Measurements from ENCODE around the gene SMCHD1. TPM values are rescaled to one million over a fixed set of nuclear protein-coding genes. Genes with fewer than 3 reads are reported as not detected.

SMCHD1 gene
- total RNA-seq, 1 donor from 2014 or later, result 29.7 TPM

- Mint-ChIP-seq H3K4me3 (ENCODE audit: unreplicated experiment) (no peak overlapping the region), H3K4me1 (ENCODE audit: low read depth, unreplicated experiment) (peaks cover 11% of the 10 kb centered on the region), H3K27ac (ENCODE audit: unreplicated experiment) (no peak overlapping the region), H3K9me3 (ENCODE audit: unreplicated experiment) (no peaks in the 10 kb centered on the region), H3K27me3 (ENCODE audit: low read depth, unreplicated experiment) (no peaks in the 10 kb centered on the region), H3K36me3 (ENCODE audit: low read depth, unreplicated experiment) (no peaks in the 10 kb centered on the region)
- no peak overlapping the region for H2AFZ ChIP-seq (ENCODE audit: low read depth, low read length)
- no peaks in the 10 kb centered on the region for H4K20me1 ChIP-seq (ENCODE audit: insufficient read depth, low read length)
- DNase-seq (ENCODE audit: low read depth) (peak; percentile 85), FAIRE-seq (peak; percentile 91)
- H3K36me3 ChIP-seq (ENCODE audit: insufficient read depth, low read length), result no peaks in the 10 kb centered on the region
- H3K9ac ChIP-seq (ENCODE audit: low read length), result no peak overlapping the region
- H3K4me1 ChIP-seq (ENCODE audit: insufficient read depth, low read length), result peaks cover 10% of the 10 kb centered on the region
- H3K27me3 ChIP-seq (ENCODE audit: insufficient read depth, low read length), result no peaks in the 10 kb centered on the region
- TF ChIP-seq CTCF (IDR thresholded peaks at IDR 0.05; ENCODE audit: insufficient read depth, low read depth, low read length) (no peak), EZH2 (IDR thresholded peaks at IDR 0.05; ENCODE audit: insufficient read depth, low read length) (no peak)
- no peaks in the 10 kb centered on the region for H3K9me3 ChIP-seq (ENCODE audit: insufficient read depth, low read depth, low read length)
- no peak overlapping the region for H3K4me3 ChIP-seq (ENCODE audit: insufficient read depth, low read depth, low read length)
- H3K4me2 ChIP-seq (ENCODE audit: low read length), result peak overlapping the region; percentile 33
- no peaks in the 10 kb centered on the region for H3K79me2 ChIP-seq (ENCODE audit: insufficient read depth, low read length)
- H3K27ac ChIP-seq (ENCODE audit: low read depth, low read length), result no peak overlapping the region
Measured at GRCh38 chr18:2618009-2618408, 37.5 kb upstream of the SMCHD1 start.

GRCh38 chr18:2625217-2625616 lies 30.3 kb upstream of the SMCHD1 start:
- DNase-seq (ENCODE audit: low read depth) (no peak), FAIRE-seq (no peak)
- Histone ChIP-seq H3K9ac (ENCODE audit: low read length) (no peak overlapping the region), H3K9me3 (ENCODE audit: insufficient read depth, low read depth, low read length) (no peaks in the 10 kb centered on the region), H3K27me3 (ENCODE audit: insufficient read depth, low read length) (no peaks in the 10 kb centered on the region), H2AFZ (ENCODE audit: low read depth, low read length) (no peak overlapping the region), H3K36me3 (ENCODE audit: insufficient read depth, low read length) (no peaks in the 10 kb centered on the region), H3K4me1 (ENCODE audit: insufficient read depth, low read length) (no peaks in the 10 kb centered on the region), H3K4me3 (ENCODE audit: insufficient read depth, low read depth, low read length) (no peak overlapping the region), H3K27ac (ENCODE audit: low read depth, low read length) (no peak overlapping the region), H4K20me1 (ENCODE audit: insufficient read depth, low read length) (no peaks in the 10 kb centered on the region), H3K4me2 (ENCODE audit: low read length) (no peak overlapping the region), H3K79me2 (ENCODE audit: insufficient read depth, low read length) (no peaks in the 10 kb centered on the region)
- Mint-ChIP-seq H3K27ac (ENCODE audit: unreplicated experiment) (no peak overlapping the region), H3K4me3 (ENCODE audit: unreplicated experiment) (no peak overlapping the region), H3K27me3 (ENCODE audit: low read depth, unreplicated experiment) (no peaks in the 10 kb centered on the region), H3K9me3 (ENCODE audit: unreplicated experiment) (no peaks in the 10 kb centered on the region), H3K4me1 (ENCODE audit: low read depth, unreplicated experiment) (no peaks in the 10 kb centered on the region), H3K36me3 (ENCODE audit: low read depth, unreplicated experiment) (no peaks in the 10 kb centered on the region)
- TF ChIP-seq EZH2 (IDR thresholded peaks at IDR 0.05; ENCODE audit: insufficient read depth, low read length) (no peak), CTCF (IDR thresholded peaks at IDR 0.05; ENCODE audit: insufficient read depth, low read depth, low read length) (no peak)

GRCh38 chr18:2627821-2628276 lies 27.7 kb upstream of the SMCHD1 start:
- Histone ChIP-seq H2AFZ (ENCODE audit: low read depth, low read length) (no peak overlapping the region), H3K4me3 (ENCODE audit: insufficient read depth, low read depth, low read length) (no peak overlapping the region), H3K36me3 (ENCODE audit: insufficient read depth, low read length) (no peaks in the 10 kb centered on the region), H3K79me2 (ENCODE audit: insufficient read depth, low read length) (no peaks in the 10 kb centered on the region), H3K4me1 (ENCODE audit: insufficient read depth, low read length) (no peaks in the 10 kb centered on the region), H4K20me1 (ENCODE audit: insufficient read depth, low read length) (no peaks in the 10 kb centered on the region), H3K27me3 (ENCODE audit: insufficient read depth, low read length) (no peaks in the 10 kb centered on the region), H3K9me3 (ENCODE audit: insufficient read depth, low read depth, low read length) (no peaks in the 10 kb centered on the region), H3K4me2 (ENCODE audit: low read length) (no peak overlapping the region), H3K27ac (ENCODE audit: low read depth, low read length) (no peak overlapping the region), H3K9ac (ENCODE audit: low read length) (no peak overlapping the region)
- H3K4me3 Mint-ChIP-seq (ENCODE audit: unreplicated experiment), result no peak overlapping the region
- FAIRE-seq (no peak), DNase-seq (ENCODE audit: low read depth) (peak; percentile 8)
- no peaks in the 10 kb centered on the region for H3K27me3 Mint-ChIP-seq (ENCODE audit: low read depth, unreplicated experiment)
- no peaks in the 10 kb centered on the region for H3K36me3 Mint-ChIP-seq (ENCODE audit: low read depth, unreplicated experiment)
- no peak overlapping the region for H3K27ac Mint-ChIP-seq (ENCODE audit: unreplicated experiment)
- H3K4me1 Mint-ChIP-seq (ENCODE audit: low read depth, unreplicated experiment), result no peaks in the 10 kb centered on the region
- peaks cover 8% of the 10 kb centered on the region for H3K9me3 Mint-ChIP-seq (ENCODE audit: unreplicated experiment)
- no peak for TF ChIP-seq EZH2 (IDR thresholded peaks at IDR 0.05; ENCODE audit: insufficient read depth, low read length)
- no peak for TF ChIP-seq CTCF (IDR thresholded peaks at IDR 0.05; ENCODE audit: insufficient read depth, low read depth, low read length)
